Neural progenitor cell (in vitro differentiated cells): Measurements from ENCODE around the gene UBE2G2.

Source experiments
- CTCF ChIP-seq: fragments of 200-600 bp; sonication (generic); IDR thresholded peaks from 2 replicates; pipeline ENCODE4 v1.5.1; 2017; ENCODE audit warnings: antibody characterized with exemption, mild to moderate bottlenecking
- EZH2 ChIP-seq: fragments of 200-600 bp; sonication (generic); IDR thresholded peaks from 2 replicates; pipeline ENCODE4 v1.6.1; 2017; ENCODE audit warnings: antibody characterized with exemption, mild to moderate bottlenecking, moderate library complexity
- EZH2phosphoT487 ChIP-seq: fragments of 200-600 bp; sonication (generic); IDR thresholded peaks from 2 replicates; pipeline ENCODE4 v1.6.1; 2017; ENCODE audit warnings: antibody characterized with exemption

- no peak for TF ChIP-seq CTCF
- no peak for TF ChIP-seq EZH2
- no peak for TF ChIP-seq EZH2phosphoT487
These were observed 49.5 kb upstream of the UBE2G2 start for GRCh38 chr21:44850905-44851657.
